T-helper 1 cell treated with Interleukin-12 subunit alpha and Interleukin-12 subunit beta and Interleukin-4 antibody, amounts not matched to agents 30 ng/mL and 1 ng/mL, for 36 hours (primary cell): Measurements from ENCODE around the gene SEMA6B. TPM values are rescaled to one million over a fixed set of nuclear protein-coding genes. Genes with fewer than 3 reads are reported as not detected.
"Not testable (repeated sequence)": the region's sequence is repeated elsewhere in the genome, so short reads cannot be mapped to it uniquely, and the experiment has no call there.

ENCODE experiments used
- intact Hi-C: fragments of 100-400 bp; cut with micrococcal nuclease; formaldehyde crosslinking; loops from one replicate; pipeline ENCODE4 v1.15.1; 2024
- total RNA-seq: library from RNA; stranded (reverse); gene quantifications from 2 replicates; pipeline ENCODE4 v1.2.3, GENCODE V29; 2022

The SEMA6B gene
- total RNA-seq, 1 donor from 2014 or later, result not detected

DNA sequence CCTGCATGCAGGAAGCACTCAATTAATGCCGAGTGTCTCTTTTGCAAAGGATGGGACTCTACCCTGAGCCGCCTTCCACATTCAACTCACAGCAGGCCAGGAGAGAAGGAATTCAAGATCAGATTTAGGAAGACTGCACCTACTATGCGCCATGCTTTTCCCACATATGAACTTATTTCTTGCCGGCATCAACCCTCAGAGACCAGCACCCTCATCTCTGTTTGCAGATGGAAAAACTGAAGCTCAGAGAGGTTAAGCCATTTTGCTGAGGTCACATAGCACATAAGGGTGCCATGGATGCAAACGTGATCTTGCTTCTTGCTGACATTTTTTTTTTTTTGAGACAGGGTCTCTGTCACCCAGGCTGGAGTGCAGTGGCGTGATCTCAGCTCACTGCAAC is 14.2 kb upstream of the SEMA6B start:
- intact Hi-C loops, result no loop called here

DNA sequence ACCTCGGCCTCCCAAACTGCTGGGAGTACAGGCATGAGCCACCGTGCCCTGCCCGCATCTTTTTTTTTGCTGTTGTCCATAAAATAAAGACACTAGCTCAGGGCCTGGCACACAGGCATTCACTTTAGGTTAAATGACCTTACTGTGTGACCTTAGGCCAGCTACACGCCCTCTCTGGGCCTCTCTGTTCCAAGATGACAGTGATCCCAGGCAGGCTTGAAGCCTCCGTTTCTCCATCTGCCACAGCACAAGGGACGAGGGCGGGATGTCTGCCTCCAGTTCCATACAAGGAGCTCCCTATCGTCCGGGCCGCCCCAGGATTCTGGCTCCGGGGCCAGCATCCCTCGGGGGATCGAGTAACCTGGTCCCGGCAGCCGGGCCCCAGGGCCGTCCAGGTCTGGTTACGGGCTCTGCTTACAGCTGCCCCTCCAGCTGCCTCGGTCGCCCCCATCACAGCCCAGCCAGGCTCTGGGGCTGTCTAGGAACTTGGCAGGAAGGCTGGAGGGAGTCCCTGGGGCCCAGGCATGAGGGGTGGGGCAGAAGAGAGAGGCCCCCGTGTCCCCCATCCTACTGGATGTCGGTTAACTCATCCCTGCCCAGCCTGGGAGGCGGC is 11.9 kb upstream of the SEMA6B start:
- intact Hi-C loops, result no loop called here

DNA sequence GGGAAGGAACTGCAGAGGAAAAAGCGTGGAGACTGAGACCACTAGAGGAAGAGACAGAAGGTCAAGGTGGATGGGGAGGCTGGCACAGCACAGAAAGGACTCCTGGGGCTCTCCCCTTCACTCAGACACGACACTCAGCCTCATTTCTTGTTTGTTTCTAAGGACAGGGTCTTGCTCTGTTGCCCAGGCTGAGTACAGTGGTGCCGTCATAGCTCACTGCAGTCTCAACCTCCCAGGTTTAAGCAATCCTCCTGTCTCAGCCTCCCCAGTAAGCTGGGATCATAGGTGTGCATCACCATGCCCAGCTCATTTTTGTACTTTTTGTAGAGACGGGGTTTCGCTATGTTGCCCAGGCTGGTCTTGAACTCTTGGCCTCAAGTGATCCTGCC is 11.4 kb upstream of the SEMA6B start:
- intact Hi-C loops, result no loop called here

DNA sequence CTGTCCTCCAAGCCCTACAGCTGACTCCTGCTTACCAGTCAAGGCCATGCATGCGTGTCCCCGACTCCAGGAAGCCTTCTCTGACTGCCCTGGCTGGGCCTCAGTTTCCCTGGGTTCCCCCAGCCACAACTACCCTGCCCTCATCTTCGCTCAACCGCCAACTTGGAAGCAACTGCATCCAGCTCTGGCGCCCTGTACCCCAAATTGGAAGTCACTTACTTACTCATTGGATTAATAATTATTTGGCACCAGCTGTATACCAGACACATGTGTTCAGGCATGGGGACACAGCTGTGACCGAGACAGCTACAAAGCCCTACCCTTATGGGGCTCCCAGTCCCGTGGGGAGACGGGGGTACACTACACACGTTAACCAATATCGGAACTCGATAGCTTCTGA is 10.9 kb upstream of the SEMA6B start:
- intact Hi-C loops, result no loop called here

DNA sequence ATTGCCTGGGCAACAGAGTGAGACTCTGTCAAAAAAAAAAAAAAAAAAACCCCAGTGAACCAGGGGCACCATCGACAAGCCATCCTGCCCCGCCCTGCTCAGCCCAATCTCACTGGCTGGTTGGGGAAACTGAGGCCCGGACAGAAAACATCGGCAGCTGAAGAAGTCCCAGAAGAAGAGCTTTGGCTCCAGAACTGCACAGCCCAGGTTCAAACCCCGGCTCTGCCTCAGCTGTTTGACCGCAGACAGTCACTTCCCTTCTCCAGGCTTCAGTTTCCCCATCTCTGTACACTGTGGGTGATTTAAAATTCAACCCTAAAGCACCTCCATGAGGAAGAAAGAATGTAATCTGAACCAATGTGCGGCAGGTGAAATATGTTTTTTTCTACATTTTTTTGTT is 9.4 kb upstream of the SEMA6B start:
- intact Hi-C loops, result no loop called here

DNA sequence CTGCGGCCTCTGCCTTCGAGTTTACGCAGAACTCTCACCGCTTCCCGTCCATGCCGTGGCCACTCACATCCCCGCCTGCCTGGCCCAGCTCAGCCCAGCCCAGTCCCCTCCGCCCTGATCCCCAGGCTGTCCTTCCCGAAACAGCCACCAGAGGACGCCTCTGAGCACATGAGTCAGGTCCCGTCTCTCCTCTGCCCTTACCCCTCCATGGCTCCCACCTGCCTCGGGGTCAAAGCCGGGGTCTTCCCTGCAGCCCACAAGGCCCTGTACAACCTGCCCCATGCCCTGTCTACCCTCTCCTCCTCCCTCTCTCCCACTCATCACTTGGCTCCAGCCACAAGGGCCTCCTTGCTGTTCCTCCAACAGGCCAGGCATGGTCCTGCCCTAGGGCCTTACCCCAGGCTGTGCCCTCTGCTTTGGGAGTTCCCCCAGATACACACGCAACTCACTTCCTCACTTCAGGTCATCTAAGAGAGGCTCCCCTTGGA is 8.1 kb upstream of the SEMA6B start:
- intact Hi-C loops, result no loop called here

DNA sequence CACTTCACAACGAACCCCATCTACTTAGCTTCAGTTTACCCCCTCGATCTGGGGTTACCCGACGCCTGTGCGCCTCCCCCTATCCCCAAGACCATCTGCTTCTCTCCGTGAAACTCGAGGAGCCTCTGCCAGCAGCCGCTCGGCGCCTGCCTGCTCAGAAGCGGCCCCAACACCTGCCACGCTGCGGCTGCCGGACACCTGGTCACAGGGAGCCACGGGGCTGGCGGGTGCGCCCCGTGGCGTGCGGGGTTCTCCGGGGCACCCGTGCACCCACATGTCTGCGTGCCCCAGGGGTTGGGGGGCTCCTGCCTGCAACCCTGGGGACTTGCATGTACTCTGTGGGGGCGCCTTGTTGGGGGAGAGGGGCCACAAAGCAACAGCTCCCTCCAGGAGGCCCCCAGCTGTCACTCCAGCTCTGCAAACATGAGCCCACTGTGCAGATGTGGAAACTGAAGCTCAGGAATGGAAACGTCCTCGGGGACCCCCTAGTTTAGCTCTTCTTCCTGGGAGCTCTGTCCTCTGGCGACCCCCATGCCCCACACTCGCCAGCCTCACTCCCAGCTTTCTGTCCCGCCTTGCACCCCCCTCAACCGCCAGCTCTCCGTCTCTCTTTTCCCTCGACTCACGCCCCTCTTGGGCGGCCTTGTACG is 7.0 kb upstream of the SEMA6B start:
- intact Hi-C loops, result no loop called here

DNA sequence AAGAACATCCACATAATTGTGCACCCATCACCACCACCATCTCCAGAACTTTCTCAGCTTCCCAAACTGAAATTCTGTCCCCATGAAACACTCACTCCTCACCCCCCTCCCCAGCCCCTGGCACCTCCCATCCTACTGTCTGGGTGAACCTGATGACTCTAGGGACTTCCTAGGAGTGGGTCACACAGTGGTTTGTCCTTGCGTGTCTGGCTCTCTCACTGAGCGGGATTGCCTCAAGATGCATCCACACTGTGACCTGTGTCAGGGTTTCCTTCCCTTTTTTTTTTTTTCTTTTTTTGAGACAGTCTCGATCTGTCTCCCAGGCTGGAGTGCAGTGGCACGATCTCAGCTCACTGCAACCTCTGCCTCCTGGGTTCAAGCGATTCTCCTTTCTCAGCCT is 4.1 kb upstream of the SEMA6B start:
- intact Hi-C loops, result not testable (repeated sequence)

DNA sequence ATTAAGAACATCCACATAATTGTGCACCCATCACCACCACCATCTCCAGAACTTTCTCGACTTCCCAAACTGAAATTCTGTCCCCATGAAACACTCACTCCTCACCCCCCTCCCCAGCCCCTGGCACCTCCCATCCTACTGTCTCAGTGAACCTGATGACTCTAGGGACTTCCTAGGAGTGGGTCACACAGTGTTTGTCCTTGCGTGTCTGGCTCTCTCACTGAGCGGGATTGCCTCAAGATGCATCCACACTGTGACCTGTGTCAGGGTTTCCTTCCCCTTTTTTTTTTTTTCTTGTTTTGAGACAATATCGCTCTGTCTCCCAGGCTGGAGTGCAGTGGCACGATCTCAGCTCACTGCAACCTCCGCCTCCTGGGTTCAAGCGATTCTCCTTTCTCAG is 2.6 kb upstream of the SEMA6B start:
- intact Hi-C loops, result not testable (repeated sequence)

DNA sequence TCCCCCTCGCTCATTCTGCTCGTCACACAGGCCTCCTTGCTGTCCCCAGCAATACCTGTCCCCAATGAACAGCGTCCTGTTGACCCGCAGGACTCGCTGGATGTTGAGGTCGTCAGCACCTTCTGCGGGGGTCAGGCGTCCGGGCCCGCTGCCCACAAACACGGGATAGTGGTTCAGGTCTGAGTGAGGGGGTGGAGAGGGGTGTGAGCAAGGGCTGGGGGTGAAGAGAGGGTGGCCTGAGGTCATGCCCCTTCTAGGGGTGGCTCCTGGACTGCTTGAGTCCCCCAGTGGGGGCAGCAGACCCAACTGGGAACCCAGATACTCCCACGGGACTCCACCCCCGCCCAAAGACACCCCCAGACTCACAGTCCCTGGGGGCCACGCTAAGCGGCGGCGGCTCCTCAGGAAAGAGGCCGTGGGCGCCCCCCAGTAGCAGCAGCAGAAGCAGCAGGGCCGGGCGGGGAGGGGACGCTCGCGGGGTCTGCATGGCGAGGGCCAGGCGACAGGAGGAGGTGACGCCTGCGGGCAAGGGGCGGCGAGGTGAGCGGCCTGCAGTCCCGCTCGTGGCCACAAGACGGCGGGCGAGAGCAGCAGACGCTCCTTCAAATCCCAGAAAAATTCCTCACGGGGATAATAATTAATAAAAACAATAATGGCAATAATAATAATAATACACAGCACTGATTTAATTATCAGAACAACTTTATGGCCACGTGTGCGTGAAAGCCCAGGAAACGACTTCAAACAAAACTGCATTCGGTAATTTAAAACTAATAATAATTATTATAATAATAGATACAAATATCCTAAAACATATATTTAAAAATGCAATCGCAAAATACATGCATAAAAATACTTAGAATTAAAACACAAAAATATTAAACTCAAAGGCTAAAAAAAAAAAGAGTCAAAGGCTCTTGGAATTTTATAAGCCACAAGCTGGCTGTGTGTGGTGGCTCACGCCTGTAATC is 1.2 kb downstream of the SEMA6B start:
- intact Hi-C loops, result no loop called here

DNA sequence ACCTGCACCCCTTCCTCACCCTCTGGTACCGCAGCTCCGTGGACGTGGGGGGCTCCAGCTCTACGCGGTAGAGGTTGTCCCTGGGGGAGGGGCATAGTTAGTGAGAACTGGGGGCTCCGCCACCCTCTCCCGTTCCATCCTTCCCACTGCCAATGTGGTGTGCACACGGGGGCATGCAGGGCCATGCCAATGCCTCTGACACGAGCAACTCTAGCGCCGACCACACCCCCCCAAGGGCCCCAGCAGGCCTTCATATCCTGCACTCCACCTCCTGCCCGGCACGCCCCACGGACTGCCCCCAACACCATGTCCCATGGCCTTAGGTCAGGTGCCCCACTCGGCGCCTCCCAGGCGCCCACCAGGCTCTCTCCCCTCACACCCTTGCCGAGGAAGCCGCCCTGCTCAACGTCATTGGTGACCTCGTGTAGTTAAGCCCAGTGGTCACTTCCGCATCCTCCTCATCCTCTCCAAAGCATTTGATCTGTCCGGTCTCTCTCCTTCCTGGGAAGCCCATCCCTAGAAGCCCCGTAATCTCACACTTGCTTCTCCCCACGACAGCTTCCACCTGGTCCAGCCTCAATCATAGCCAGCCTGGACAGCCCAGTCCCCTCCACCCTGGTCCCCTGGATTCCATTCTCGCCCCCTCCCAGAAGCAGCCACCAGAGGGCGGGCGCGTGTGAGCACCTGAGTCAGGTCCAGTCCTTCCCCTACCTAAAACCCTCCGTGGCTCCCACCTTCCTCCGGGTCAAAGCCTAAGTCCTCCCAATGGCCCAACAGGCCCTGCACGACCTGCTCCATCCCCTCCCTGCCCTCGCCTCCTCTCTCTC is 2.1 kb downstream of the SEMA6B start:
- intact Hi-C loops, result no loop called here

DNA sequence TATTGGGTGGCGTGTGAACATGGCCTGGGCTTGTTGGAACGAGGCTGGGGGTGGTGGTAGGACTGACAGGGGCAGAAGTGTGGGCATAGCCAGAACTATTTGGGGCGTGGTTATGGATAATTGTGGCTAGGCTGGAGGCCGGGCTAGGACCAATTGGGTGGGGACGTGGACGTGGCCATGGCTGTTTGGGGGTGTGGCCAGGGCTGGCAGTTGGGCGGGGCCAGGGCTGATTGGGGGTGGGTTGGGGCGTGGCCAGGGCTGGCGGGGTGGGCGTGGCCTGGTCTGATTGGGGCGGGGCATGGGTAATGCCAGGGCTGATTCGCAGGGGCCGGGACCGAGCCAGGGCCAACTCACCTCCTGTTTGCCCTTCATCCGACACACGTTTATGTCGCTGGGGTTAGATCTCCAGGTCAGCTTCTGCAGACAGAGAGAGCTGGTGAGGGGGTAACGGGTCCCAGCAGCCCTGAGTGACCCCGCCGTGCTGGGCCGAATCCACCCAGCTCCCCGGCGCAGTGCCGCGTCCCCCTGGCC is 2.8 kb downstream of the SEMA6B start:
- intact Hi-C loops, result no loop called here

DNA sequence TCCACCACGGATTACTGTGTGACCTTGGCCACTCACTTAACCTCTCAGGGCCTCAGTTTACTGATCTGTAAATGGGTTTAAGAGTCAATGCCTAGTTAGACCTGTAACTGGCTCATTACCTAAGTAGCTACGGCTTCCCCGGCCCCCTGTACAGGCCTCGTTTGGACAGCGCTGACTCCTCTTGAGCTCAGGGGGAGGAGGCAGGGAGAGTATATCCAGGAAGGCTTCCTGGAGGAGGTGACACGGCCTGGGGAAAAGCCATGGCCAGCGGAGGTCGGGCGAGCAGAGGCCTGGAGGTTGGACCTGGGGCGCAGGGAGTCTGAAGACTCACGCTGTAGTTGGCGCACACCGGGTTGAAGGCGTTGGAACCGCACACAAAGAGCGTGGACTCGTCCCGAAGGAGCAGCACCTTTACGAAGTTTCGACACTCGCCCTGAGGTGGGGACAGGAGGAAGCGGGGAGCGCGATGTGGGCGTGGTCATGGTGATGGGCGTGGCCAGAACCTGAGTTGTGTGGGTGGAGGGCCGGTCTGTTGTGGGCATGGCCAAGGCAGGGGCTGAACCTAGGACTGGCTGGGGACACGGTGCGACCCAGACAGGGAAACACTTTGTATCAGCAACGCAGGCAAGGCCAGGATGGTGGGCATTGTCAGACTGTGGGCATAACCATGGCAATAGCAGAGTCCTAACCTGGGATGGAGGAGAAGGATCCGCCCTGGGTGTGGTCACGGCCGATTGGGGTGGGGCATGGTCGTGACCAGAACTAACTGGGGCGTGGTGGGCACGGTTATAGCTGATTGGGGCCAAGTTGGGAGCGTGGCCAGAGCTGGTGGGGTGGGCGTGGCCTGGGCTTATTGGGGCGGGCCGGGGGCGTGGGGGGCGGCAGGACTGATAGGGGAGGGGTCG is 3.6 kb downstream of the SEMA6B start:
- intact Hi-C loops, result no loop called here

DNA sequence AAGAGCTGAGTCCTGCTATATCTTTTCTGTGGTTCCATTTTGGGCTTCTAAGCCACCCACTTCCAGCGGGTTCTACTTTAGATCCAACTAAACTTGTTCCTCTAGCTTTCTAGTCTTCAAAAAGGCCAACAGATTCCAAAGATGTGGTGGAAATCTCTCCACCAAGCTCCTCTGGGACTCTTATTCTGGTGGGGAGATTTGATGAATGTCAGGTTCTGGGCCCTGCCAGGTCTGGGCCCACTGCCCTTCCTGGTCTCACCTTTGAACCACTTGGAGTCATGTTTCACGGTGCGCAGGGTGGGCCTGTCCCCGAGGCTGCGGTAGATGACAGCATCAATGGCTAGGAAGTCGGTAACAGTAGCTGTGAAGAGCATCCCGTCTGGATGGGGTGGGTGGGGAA is 4.8 kb downstream of the SEMA6B start:
- intact Hi-C loops, result no loop called here

DNA sequence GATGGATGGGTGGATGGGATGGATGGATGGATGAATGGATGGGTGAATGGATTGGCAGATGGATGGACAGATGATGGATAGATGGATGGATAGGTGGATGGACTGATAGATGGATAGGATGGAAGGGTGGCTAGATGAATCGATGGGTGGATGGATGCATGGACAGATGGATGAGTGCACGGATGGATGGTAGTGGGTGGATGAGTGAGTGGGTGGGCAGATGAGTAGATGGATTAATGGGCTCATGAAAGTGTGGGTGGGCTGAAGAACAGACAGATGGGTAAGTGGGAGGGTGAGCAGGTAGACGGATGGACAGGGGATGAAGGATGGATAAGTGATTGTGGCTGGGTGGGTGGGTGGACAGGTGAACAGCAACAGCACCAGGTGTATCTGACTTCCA is 5.7 kb downstream of the SEMA6B start:
- intact Hi-C loops, result no loop called here

DNA sequence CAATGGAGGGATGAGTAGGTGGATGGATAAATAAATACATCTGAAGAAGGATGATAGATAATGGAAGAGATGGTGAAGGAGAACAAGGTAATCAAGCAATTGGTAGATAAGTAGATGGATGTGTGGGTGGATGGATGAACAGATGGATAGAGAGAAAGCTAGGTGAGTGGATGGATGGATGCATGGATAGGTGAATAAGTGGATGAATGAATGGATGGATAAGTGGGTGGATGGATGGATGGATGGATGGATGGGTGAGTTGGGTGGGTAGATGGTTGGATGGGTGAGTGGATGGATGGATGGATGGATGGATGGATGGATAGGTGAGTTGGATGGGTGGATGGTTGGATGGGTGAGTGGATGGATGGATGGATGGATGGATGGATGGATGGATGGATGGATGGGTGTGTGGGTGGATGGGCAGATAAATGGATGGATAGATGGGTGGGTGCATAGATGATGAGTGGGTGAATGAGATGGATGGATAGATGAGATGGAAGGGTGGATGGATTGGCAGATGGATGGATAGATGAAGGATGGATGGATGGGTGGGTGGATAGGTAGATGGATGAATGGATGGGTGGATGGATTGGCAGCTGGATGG is 6.3 kb downstream of the SEMA6B start:
- intact Hi-C loops, result no loop called here

DNA sequence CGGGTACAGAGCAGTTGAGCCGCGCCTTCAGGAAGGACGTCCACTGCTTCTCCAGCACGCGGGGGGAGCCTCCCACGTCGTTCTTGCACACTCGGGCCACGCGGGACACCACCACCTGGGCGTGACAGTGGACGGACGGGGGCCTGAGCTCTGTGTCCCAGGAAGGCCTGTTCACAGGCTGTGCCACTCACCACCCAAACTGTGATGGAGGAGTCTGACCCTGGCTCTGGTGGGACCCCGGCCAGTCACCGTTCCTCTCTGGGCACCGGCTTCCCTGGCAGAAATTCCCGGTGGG is 7.0 kb downstream of the SEMA6B start:
- intact Hi-C loops, result no loop called here

DNA sequence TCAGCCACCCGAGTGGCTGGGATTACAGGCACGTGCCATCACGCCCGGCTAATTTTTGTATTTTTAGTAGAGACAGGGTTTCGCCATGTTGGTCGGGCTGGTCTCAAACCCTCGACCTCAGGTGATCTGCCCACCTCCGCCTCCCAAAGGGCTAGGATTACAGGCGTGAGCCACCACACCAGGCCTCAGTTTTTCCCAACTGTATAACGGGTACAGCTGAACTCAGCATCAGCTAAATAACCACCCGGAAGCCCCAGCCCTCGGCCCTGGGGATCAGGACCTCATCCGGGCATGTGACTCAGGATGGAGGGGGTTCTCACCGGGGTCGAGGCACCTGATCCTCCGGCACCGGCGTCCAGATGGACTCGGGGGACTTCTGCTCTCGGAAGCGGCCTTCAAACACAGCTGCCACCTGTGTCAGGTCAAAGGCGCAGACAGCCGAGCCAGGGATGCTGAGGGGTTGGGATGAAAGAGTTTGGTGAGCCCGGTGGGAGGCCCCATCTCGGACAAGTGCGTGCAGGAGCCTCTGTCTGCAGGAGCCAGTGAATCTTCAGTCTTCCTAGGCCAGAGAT is 8.9 kb downstream of the SEMA6B start:
- intact Hi-C loops, result no loop called here

DNA sequence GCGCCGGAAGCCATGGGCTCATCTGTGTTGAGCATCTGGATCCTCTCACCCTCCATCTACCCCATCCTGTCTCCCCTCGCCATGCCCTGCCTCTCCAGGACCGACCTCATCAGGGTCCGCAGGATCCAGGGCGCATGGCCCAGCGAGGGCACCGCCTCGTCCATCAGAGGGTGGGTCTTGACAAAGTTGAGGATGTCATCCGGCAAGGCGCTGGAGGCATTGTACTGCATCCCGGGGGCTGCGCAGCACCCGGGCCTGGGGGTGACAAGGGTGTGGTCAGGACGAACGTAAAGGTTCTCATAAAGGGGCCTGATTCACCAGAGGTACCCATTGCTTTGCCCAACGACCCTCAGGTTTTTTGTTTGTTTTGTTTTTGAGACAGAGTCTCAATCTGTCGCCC is 9.5 kb downstream of the SEMA6B start:
- intact Hi-C loops, result no loop called here

DNA sequence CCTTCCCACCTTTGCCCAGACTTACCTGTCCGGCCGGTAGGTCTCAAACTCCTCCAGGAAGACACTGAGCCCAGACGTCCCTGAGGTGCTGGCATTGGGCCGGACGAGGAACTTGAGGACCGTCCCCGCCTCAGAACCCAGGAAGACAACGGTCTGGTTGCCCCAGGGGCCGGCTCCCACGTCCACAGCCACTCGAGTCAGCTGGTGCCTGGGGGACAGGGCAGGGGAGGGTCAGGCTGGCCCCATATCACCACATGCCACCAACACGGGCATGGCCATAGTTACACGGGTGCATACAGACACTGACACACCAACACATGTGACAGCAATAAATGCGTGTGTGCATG is 11.3 kb downstream of the SEMA6B start:
- intact Hi-C loops, result no loop called here
